ENCODE measurements around the gene RUSF1. TPM values are rescaled to one million over a fixed set of nuclear protein-coding genes. Genes with fewer than 3 reads are reported as not detected.

RUSF1 gene
- total RNA-seq, 1 experiment from 2014 or later: 39.9 TPM

GRCh38 chr16:31488468-31489297 lies 19.5 kb downstream of the RUSF1 start:
- peak overlapping the region; percentile 92 for H3K4me2 ChIP-seq (ENCODE audit: low read length)
- peak overlapping the region; percentile 83 for H2AFZ ChIP-seq (ENCODE audit: low read length)
- no peak overlapping the region for H3K9ac ChIP-seq (ENCODE audit: low read length)
- H4K20me1 ChIP-seq (ENCODE audit: low read length): no peaks in the 10 kb centered on the region
- H3K9me2 ChIP-seq (replicated peaks; ENCODE audit: low read length): no peaks in the 10 kb centered on the region
- H3K79me2 ChIP-seq (ENCODE audit: low read length): no peaks in the 10 kb centered on the region
- TF ChIP-seq EZH2 (IDR thresholded peaks at IDR 0.05; ENCODE audit: low read length, unreplicated experiment) (no peak), CTCF (conservative IDR thresholded peaks at IDR 0.05; ENCODE audit: low read depth, low read length) (no peak)
- no peak overlapping the region for H3K27ac ChIP-seq (ENCODE audit: low read length)
- no peaks in the 10 kb centered on the region for H3K9me3 ChIP-seq (ENCODE audit: low read length)
- no peaks in the 10 kb centered on the region for H3F3A ChIP-seq (ENCODE audit: low read length, unreplicated experiment)
- ATAC-seq (no peak), DNase-seq (no peak)
- BruUV-seq (replicated peaks): no TSS peak
- H3K27me3 ChIP-seq (ENCODE audit: low read length): no peaks in the 10 kb centered on the region
- H3K4me3 ChIP-seq (ENCODE audit: low read length): peak overlapping the region; percentile 79; the same call in 1 of the 2 replicates
- CTCF ChIA-PET: no interaction called here
- POLR2A ChIA-PET (ENCODE audit: unreplicated experiment): no interaction called here
- intact Hi-C loops (cut with micrococcal nuclease): no loop called here
- H3K36me3 ChIP-seq (ENCODE audit: low read depth, low read length): no peaks in the 10 kb centered on the region
- H3K4me1 ChIP-seq (ENCODE audit: insufficient read depth, low read length): no peaks in the 10 kb centered on the region; the same call in 1 of the 2 replicates

- ChIA-PET CTCF (no interaction called here), POLR2A (ENCODE audit: unreplicated experiment) (no interaction called here)
- Histone ChIP-seq H3K27ac (ENCODE audit: low read length) (no peak overlapping the region), H3K4me3 (ENCODE audit: low read length) (peak overlapping the region; percentile 79), H3F3A (ENCODE audit: low read length, unreplicated experiment) (no peaks in the 10 kb centered on the region), H2AFZ (ENCODE audit: low read length) (peak overlapping the region; percentile 83), H3K79me2 (ENCODE audit: low read length) (no peaks in the 10 kb centered on the region), H3K36me3 (ENCODE audit: low read depth, low read length) (no peaks in the 10 kb centered on the region), H3K4me1 (ENCODE audit: insufficient read depth, low read length) (no peaks in the 10 kb centered on the region; the same call in 1 of the 2 replicates), H3K27me3 (ENCODE audit: low read length) (no peaks in the 10 kb centered on the region), H4K20me1 (ENCODE audit: low read length) (no peaks in the 10 kb centered on the region), H3K9ac (ENCODE audit: low read length) (peak overlapping the region; percentile 17; the same call in 1 of the 2 replicates), H3K4me2 (ENCODE audit: low read length) (peak overlapping the region; percentile 92), H3K9me3 (ENCODE audit: low read length) (no peaks in the 10 kb centered on the region), H3K9me2 (replicated peaks; ENCODE audit: low read length) (no peaks in the 10 kb centered on the region)
- DNase-seq (peak; percentile 60), ATAC-seq (peak; percentile 88)
- intact Hi-C loops (cut with micrococcal nuclease): no loop called here
- no TSS peak for BruUV-seq (replicated peaks)
- TF ChIP-seq EZH2phosphoT487 (IDR thresholded peaks at IDR 0.05; ENCODE audit: borderline replicate concordance, low read length) (no peak), EZH2 (IDR thresholded peaks at IDR 0.05; ENCODE audit: low read length, unreplicated experiment) (no peak), CTCF (conservative IDR thresholded peaks at IDR 0.05; ENCODE audit: low read depth, low read length) (no peak)
Observed at GRCh38 chr16:31487720-31488467, 20.3 kb downstream of the RUSF1 start.

Data from PC-3 (cell line).